MM.1S (cell line): Measurements from ENCODE around the gene TOP3A.

Experiments
- EZH2 ChIP-seq: fragments of 300-600 bp; sonication (generic); optimal IDR thresholded peaks from 2 replicates; pipeline ENCODE3; 2017; ENCODE audit warnings: low read depth, mild to moderate bottlenecking, antibody characterized with exemption, low read length, mixed read lengths
- TF ChIP-seq, protein P1 (sequence below): fragments of 300-600 bp; sonication (generic); IDR thresholded peaks from 2 replicates; pipeline ENCODE4 v1.5.1; 2016; ENCODE audit warnings: antibody characterized with exemption, low read length, mixed read lengths

DNA sequence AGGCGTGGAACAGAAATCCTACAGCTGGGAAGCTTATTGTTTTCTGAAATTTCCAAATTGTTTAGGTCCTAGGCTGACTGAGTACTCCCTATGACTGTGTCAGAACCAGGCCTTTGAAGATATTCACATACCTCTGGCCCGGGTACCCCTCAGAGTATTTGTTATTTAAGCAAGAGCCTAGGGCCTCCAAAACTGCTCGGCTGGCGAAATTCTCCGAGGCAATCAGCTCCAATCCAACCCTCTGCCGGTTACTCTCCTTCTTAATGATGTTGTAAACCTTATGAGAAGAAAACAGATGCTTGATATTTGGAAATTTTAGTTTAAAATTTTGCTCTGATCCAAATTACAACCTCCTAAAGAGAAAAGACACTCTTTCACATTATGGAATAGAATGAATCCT lies 38.7 kb upstream of the TOP3A start:
- TF ChIP-seq, protein P1, sequence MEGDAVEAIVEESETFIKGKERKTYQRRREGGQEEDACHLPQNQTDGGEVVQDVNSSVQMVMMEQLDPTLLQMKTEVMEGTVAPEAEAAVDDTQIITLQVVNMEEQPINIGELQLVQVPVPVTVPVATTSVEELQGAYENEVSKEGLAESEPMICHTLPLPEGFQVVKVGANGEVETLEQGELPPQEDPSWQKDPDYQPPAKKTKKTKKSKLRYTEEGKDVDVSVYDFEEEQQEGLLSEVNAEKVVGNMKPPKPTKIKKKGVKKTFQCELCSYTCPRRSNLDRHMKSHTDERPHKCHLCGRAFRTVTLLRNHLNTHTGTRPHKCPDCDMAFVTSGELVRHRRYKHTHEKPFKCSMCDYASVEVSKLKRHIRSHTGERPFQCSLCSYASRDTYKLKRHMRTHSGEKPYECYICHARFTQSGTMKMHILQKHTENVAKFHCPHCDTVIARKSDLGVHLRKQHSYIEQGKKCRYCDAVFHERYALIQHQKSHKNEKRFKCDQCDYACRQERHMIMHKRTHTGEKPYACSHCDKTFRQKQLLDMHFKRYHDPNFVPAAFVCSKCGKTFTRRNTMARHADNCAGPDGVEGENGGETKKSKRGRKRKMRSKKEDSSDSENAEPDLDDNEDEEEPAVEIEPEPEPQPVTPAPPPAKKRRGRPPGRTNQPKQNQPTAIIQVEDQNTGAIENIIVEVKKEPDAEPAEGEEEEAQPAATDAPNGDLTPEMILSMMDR: no peak
- TF ChIP-seq EZH2: no peak
